Measurements from ENCODE around the gene ZNG1A. TPM values are rescaled to one million over a fixed set of nuclear protein-coding genes. Genes with fewer than 3 reads are reported as not detected.
"Not testable (repeated sequence)": the region's sequence is repeated elsewhere in the genome, so short reads cannot be mapped to it uniquely, and the experiment has no call there.

The ZNG1A gene
- total RNA-seq, 1 donor, result 24.6 TPM

GRCh38 chr9:139880-140279 is 39.0 kb downstream of the ZNG1A start:
- H3K4me3 ChIP-seq (ENCODE audit: insufficient read depth, low read length); H3K9me3 ChIP-seq (ENCODE audit: low read depth, low read length); H3K36me3 ChIP-seq (ENCODE audit: insufficient read depth, low read length); H3K27me3 ChIP-seq (ENCODE audit: insufficient read depth, low read length); H3K79me2 ChIP-seq (ENCODE audit: insufficient read depth, low read length); H3K4me2 ChIP-seq (ENCODE audit: insufficient read depth, low read length); H3K4me1 ChIP-seq (ENCODE audit: insufficient read depth, low read length); H2AFZ ChIP-seq (ENCODE audit: low read length); H4K20me1 ChIP-seq (ENCODE audit: insufficient read depth, low read length); H3K27ac ChIP-seq (ENCODE audit: low read depth, low read length); DNase-seq (ENCODE audit: insufficient read length, low spot score, missing footprints): not testable (repeated sequence)

DNA sequence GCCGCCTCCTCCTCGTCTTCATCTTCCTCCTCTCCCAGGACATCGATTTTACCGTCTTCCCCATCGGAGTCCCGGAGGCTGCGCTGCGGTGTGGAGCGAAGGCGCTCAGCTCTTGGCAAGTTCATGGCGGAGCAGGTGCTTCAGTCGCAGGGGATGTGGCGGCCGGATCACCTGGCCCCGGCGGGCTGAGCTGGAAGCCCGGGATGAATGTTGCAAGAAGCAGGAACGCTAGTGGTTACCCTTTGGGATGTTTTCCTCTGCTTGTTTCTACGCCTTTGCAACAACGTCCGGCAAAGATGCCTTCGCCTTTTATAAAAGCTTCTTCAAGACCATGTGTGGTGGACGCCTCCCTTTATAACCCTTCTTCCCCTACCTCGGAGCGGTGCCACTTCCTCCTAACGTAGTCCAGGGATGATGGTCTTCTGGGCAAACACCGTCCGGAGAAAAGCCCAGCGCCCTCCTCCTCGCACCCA is 60.8 kb downstream of the ZNG1A start, which contains the start of gene FOXD4:
TSS of gene FOXD4 (minus strand) at position 423 of the 473 bp plus-strand sequence. CDS start at position 125, 298 bp downstream.
- H3K36me3 ChIP-seq (ENCODE audit: insufficient read depth, low read length); H2AFZ ChIP-seq (ENCODE audit: low read length); H3K4me1 ChIP-seq (ENCODE audit: insufficient read depth, low read length); H3K79me2 ChIP-seq (ENCODE audit: insufficient read depth, low read length); H3K4me3 ChIP-seq (ENCODE audit: insufficient read depth, low read length); H3K27ac ChIP-seq (ENCODE audit: low read depth, low read length); H3K4me2 ChIP-seq (ENCODE audit: insufficient read depth, low read length); H3K9me3 ChIP-seq (ENCODE audit: low read depth, low read length); H4K20me1 ChIP-seq (ENCODE audit: insufficient read depth, low read length): not testable (repeated sequence)
- peak; percentile 4 for DNase-seq (ENCODE audit: insufficient read length, low spot score, missing footprints)
- H3K27me3 ChIP-seq (ENCODE audit: insufficient read depth, low read length), result peaks cover 39% of the 10 kb centered on the region

- not testable (repeated sequence) for H3K9me3 ChIP-seq (ENCODE audit: low read depth, low read length); DNase-seq (ENCODE audit: insufficient read length, low spot score, missing footprints); H2AFZ ChIP-seq (ENCODE audit: low read length); H3K4me2 ChIP-seq (ENCODE audit: insufficient read depth, low read length); H3K4me1 ChIP-seq (ENCODE audit: insufficient read depth, low read length); H3K79me2 ChIP-seq (ENCODE audit: insufficient read depth, low read length); H3K27ac ChIP-seq (ENCODE audit: low read depth, low read length); H3K4me3 ChIP-seq (ENCODE audit: insufficient read depth, low read length); H3K36me3 ChIP-seq (ENCODE audit: insufficient read depth, low read length); H4K20me1 ChIP-seq (ENCODE audit: insufficient read depth, low read length)
- peaks cover 45% of the 10 kb centered on the region for H3K27me3 ChIP-seq (ENCODE audit: insufficient read depth, low read length)
Measured at GRCh38 chr9:117144-117994, 61.5 kb downstream of the ZNG1A start.

- not testable (repeated sequence) for H3K4me1 ChIP-seq (ENCODE audit: insufficient read depth, low read length); H3K79me2 ChIP-seq (ENCODE audit: insufficient read depth, low read length); H3K4me3 ChIP-seq (ENCODE audit: insufficient read depth, low read length)
Measured at GRCh38 chr9:116239-117077, 62.4 kb downstream of the ZNG1A start.

GRCh38 chr9:115118-115451 is 63.8 kb downstream of the ZNG1A start:
- not testable (repeated sequence) for H3K4me3 ChIP-seq (ENCODE audit: insufficient read depth, low read length); H3K27ac ChIP-seq (ENCODE audit: low read depth, low read length); H3K9me3 ChIP-seq (ENCODE audit: low read depth, low read length); H3K79me2 ChIP-seq (ENCODE audit: insufficient read depth, low read length); H3K36me3 ChIP-seq (ENCODE audit: insufficient read depth, low read length); H4K20me1 ChIP-seq (ENCODE audit: insufficient read depth, low read length); H2AFZ ChIP-seq (ENCODE audit: low read length); H3K4me2 ChIP-seq (ENCODE audit: insufficient read depth, low read length); DNase-seq (ENCODE audit: insufficient read length, low spot score, missing footprints); H3K4me1 ChIP-seq (ENCODE audit: insufficient read depth, low read length)
- H3K27me3 ChIP-seq (ENCODE audit: insufficient read depth, low read length), result peaks cover 47% of the 10 kb centered on the region

More at GRCh38 chr9:116239-117077, 62.4 kb downstream of the ZNG1A start:
- not testable (repeated sequence) for H2AFZ ChIP-seq (ENCODE audit: low read length); H3K36me3 ChIP-seq (ENCODE audit: insufficient read depth, low read length); H3K9me3 ChIP-seq (ENCODE audit: low read depth, low read length); H4K20me1 ChIP-seq (ENCODE audit: insufficient read depth, low read length); DNase-seq (ENCODE audit: insufficient read length, low spot score, missing footprints); H3K27ac ChIP-seq (ENCODE audit: low read depth, low read length); H3K4me2 ChIP-seq (ENCODE audit: insufficient read depth, low read length)
- peaks cover 47% of the 10 kb centered on the region for H3K27me3 ChIP-seq (ENCODE audit: insufficient read depth, low read length)

- not testable (repeated sequence) for H3K9me3 ChIP-seq (ENCODE audit: low read depth, low read length); H3K4me1 ChIP-seq (ENCODE audit: insufficient read depth, low read length); H3K79me2 ChIP-seq (ENCODE audit: insufficient read depth, low read length); H2AFZ ChIP-seq (ENCODE audit: low read length); H3K36me3 ChIP-seq (ENCODE audit: insufficient read depth, low read length); H4K20me1 ChIP-seq (ENCODE audit: insufficient read depth, low read length); H3K27ac ChIP-seq (ENCODE audit: low read depth, low read length)
- DNase-seq (ENCODE audit: insufficient read length, low spot score, missing footprints), result peak; percentile 56
- Histone ChIP-seq H3K27me3 (ENCODE audit: insufficient read depth, low read length) (peaks cover 47% of the 10 kb centered on the region), H3K4me3 (ENCODE audit: insufficient read depth, low read length) (peak overlapping the region; percentile 46), H3K4me2 (ENCODE audit: insufficient read depth, low read length) (peak overlapping the region; percentile 70)
Measured at GRCh38 chr9:114267-115117, 64.4 kb downstream of the ZNG1A start.

GRCh38 chr9:113468-114266 is 65.2 kb downstream of the ZNG1A start:
- Histone ChIP-seq H3K27me3 (ENCODE audit: insufficient read depth, low read length) (peaks cover 51% of the 10 kb centered on the region), H3K4me2 (ENCODE audit: insufficient read depth, low read length) (peak overlapping the region; percentile 70), H3K4me3 (ENCODE audit: insufficient read depth, low read length) (peak overlapping the region; percentile 46)
- H3K27ac ChIP-seq (ENCODE audit: low read depth, low read length); H3K9me3 ChIP-seq (ENCODE audit: low read depth, low read length); H3K4me1 ChIP-seq (ENCODE audit: insufficient read depth, low read length); H3K79me2 ChIP-seq (ENCODE audit: insufficient read depth, low read length); H3K36me3 ChIP-seq (ENCODE audit: insufficient read depth, low read length); H4K20me1 ChIP-seq (ENCODE audit: insufficient read depth, low read length); H2AFZ ChIP-seq (ENCODE audit: low read length): not testable (repeated sequence)
- peak; percentile 51 for DNase-seq (ENCODE audit: insufficient read length, low spot score, missing footprints)
